HepG2 (cell line): ENCODE results near the gene TATDN3.

Experiments
- ARID2 ChIP-seq: sonication (generic); formaldehyde crosslinking; IDR thresholded peaks from 2 replicates; pipeline ENCODE4 v1.8.1; 2022; ENCODE audit warnings: mild to moderate bottlenecking, missing genetic modification reagents, borderline replicate concordance
- EP300 ChIP-seq, 3 experiments: sonication (generic) in 1 of 3; formaldehyde crosslinking in 1 of 3; IDR thresholded peaks; 2 replicates each; pipeline versions ENCODE4 v1.5.1 to v1.6.1; 2011 to 2020; ENCODE audit warnings: low read depth in 2 of 3, low read length in 2 of 3, borderline replicate concordance in 1 of 3, improper control_type of control experiment in 1 of 3, mild to moderate bottlenecking in 1 of 3, missing genetic modification reagents in 1 of 3, moderate library complexity in 1 of 3
- EZH2 ChIP-seq: conservative IDR thresholded peaks from 2 replicates; pipeline ENCODE4 v1.6.1; 2012; ENCODE audit warnings: mild to moderate bottlenecking, low read depth, low read length, moderate library complexity
- PBX2 ChIP-seq: IDR thresholded peaks from 2 replicates; pipeline ENCODE4 v1.6.1; 2016; ENCODE audit warnings: control low read depth
- POLR2A ChIP-seq, 2 experiments: IDR thresholded peaks; 2 replicates each; pipeline ENCODE4 v1.6.1; 2011; ENCODE audit warnings: low read depth in 2 of 2, low read length in 2 of 2, mild to moderate bottlenecking in 1 of 2, moderate library complexity in 1 of 2; ENCODE audit not compliant: insufficient read depth in 1 of 2
- POLR2AphosphoS5 ChIP-seq: IDR thresholded peaks from 2 replicates; pipeline ENCODE4 v1.6.1; 2012; ENCODE audit warnings: low read depth, low read length
- SUZ12 ChIP-seq: fragments of 150-350 bp; IDR thresholded peaks from 2 replicates; pipeline ENCODE4 v1.6.1; 2014; ENCODE audit warnings: low read depth, low read length

DNA sequence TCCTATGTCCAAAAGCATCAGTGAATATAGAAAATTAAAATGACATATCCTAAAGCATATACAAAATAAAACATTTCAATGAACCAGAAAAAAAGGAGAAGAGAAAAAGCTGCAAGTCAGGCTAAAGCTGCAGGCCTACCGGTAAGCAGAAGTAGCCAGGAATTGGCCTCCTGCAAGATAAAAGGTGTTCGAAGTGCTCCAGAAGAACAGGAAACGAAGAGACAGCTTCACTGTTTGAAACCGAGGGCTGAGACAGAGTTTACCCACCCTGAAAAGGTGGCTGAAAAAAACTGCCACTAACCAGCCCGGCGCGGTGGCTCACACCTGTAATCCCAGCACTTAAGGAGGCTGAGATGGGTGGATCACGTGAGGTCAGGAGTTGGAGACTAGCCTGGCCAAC is 37.5 kb upstream of the TATDN3 start:
- TF ChIP-seq PBX2: no peak
- no peak for TF ChIP-seq POLR2AphosphoS5
- no peak for TF ChIP-seq EZH2
- TF ChIP-seq SUZ12: no peak
- no peak for TF ChIP-seq EP300 (IDR thresholded peaks at IDR 0.05; ENCODE audit: low read depth in 2 of 2, low read length in 2 of 2)
- TF ChIP-seq EP300 (CRISPR knock-in tag; IDR thresholded peaks at IDR 0.05; ENCODE audit: borderline replicate concordance): no peak
- TF ChIP-seq POLR2A (IDR thresholded peaks at IDR 0.05; ENCODE audit: insufficient read depth in 1 of 2, low read depth in 2 of 2, low read length in 2 of 2): no peak
- no peak for TF ChIP-seq ARID2 (CRISPR knock-in tag)
